ENCODE measurements around the gene PACS1.

The PACS1 gene

DNA sequence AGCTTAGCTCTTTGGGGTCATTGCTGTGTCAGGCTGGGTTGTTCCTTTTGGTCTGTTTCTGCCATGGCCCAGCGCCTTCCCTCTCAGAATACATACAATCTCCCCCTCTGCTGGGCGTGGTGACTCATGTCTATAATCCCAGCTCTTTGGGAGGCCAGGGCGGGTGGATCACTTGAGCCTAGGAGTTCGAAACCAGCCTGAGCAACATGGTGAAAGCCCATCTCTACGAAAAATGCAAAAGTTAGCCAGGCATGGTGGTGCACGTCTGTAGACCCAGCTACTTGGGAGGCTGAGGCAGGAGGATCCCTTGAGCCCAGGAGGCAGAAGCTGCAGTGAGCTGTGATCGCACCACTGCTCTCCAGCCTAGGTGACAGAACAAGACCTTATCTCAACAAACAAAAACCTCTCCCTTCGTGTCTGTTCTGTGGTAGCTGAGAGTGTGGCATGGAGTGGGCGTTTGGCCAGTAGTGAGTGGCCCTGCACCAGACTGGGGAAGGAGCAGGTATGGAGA is 151.7 kb downstream of the PACS1 start:
- FAIRE-seq, result no peak
- peak; percentile 9 for TF ChIP-seq CTCF (IDR thresholded peaks at IDR 0.05; ENCODE audit: insufficient read depth, missing control alignments)
- DNase-seq (ENCODE audit: insufficient read length, low spot score), result no peak

DNA sequence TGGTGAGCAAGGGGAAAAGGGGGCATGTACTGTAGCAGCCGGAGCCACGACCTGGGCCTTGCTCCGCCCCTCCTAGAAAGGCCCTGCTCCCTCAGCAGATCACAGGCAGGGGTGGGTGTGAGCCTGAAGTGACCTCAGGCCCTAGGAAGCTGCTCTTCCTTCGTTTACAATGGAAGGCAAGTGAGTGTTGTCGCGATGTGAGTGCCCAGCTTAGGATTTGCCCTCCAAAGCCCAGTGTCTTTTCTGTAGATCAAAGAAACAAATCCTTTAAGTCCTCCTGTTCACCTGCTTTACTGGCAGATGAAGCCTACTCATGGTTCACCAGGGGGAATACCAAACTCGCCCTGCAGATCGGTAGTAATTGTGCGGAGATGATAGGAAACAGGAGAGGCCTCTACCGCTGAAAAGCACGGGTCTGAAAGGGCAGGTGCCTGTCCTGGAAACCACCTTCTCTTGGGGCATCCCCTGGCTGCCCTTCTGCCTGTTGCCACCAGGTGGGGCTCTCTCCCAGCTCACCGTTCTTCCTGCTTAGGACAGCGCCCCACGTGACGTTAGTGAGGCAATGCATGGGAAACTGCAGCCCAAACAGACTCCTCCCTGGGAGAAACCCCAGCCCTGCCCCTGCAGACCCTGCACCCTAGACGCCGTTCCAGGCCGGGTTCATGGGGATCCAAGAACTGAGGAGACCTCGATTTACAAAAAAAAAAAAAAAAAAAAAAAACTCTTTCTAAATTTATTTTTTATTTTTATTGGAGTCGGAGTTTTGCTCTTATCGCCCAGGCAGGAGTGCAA is 152.5 kb downstream of the PACS1 start:
- FAIRE-seq, result no peak

DNA sequence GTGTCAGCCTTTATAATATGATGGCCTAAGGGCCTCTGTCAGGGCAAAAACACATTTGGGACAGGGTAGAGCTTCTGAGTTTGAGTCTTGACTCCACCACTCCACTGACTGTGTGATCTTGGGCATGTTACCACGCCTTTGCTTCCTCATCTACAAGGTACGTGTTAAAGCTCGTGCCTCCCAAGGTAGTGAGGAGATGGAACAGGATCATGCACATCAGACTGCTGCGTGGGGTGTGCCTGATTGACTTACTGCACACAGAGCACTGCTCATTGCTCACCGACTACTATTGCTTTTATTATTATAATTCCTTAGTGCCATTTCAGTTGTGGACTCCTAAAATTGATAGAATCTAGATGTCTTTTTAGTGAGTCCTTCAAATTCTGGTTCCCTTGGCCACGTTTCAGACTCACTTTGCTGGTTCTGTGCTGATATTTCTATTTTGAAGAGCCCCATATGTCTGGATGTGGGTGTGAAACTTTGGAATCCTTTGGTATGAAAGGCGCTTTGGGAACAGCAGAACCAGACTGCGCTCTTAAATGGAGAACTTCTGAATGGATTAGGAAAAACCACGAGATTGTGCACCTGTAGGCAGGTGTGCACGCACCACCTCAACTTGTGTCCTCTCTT is 154.3 kb downstream of the PACS1 start:
- DNase-seq (ENCODE audit: insufficient read length, low spot score) (no peak), FAIRE-seq (no peak)
- TF ChIP-seq CTCF (IDR thresholded peaks at IDR 0.05; ENCODE audit: insufficient read depth, missing control alignments), result no peak

More for the DNA sequence above, 152.5 kb downstream of the PACS1 start:
- TF ChIP-seq CTCF (IDR thresholded peaks at IDR 0.05; ENCODE audit: insufficient read depth, missing control alignments), result peak; percentile 100
- DNase-seq (ENCODE audit: insufficient read length, low spot score), result peak; percentile 82

GRCh38 chr11:66225066-66225465 is 155.0 kb downstream of the PACS1 start:
- FAIRE-seq, result no peak
- no peak for TF ChIP-seq CTCF (IDR thresholded peaks at IDR 0.05; ENCODE audit: insufficient read depth, missing control alignments)
- no peak for DNase-seq (ENCODE audit: insufficient read length, low spot score)

GRCh38 chr11:66226101-66226500 is 156.0 kb downstream of the PACS1 start:
- FAIRE-seq (no peak), DNase-seq (ENCODE audit: insufficient read length, low spot score) (no peak)
- no peak for TF ChIP-seq CTCF (IDR thresholded peaks at IDR 0.05; ENCODE audit: insufficient read depth, missing control alignments)

GRCh38 chr11:66227700-66228099 is 157.6 kb downstream of the PACS1 start:
- no peak for TF ChIP-seq CTCF (IDR thresholded peaks at IDR 0.05; ENCODE audit: insufficient read depth, missing control alignments)
- no peak for FAIRE-seq
- DNase-seq (ENCODE audit: insufficient read length, low spot score), result no peak

GRCh38 chr11:66228521-66228920 is 158.4 kb downstream of the PACS1 start:
- DNase-seq (ENCODE audit: insufficient read length, low spot score) (no peak), FAIRE-seq (no peak)
- no peak for TF ChIP-seq CTCF (IDR thresholded peaks at IDR 0.05; ENCODE audit: insufficient read depth, missing control alignments)

Measured in D721Med (cell line).